RWPE2 (cell line): Measurements from ENCODE around the gene GAS7.

ENCODE experiments used
- ATAC-seq: fragments of 200-7000 bp; cut with Tn5 transposase; 3 replicates; pipeline ENCODE4 v1.9.1; 2021; ENCODE audit warnings: low read depth
- DNase-seq: peaks from one replicate; pipeline ENCODE4 v3.0.0-alpha.2; 2020; ENCODE audit warnings: low spot score
- H3K27ac ChIP-seq: fragments of 450-650 bp; 2 replicates; pipeline ENCODE4 v1.5.1; 2017; ENCODE audit warnings: mild to moderate bottlenecking; ENCODE audit not compliant: poor library complexity, severe bottlenecking
- H3K27me3 ChIP-seq: fragments of 250-450 bp; sonication (Bioruptor Pico); 2 replicates; pipeline ENCODE4 v1.5.1; 2021; ENCODE audit warnings: mild to moderate bottlenecking, moderate library complexity; ENCODE audit not compliant: insufficient read depth, poor library complexity, severe bottlenecking
- H3K36me3 ChIP-seq: fragments of 250-450 bp; sonication (Bioruptor Pico); 2 replicates; pipeline ENCODE4 v1.5.1; 2020; ENCODE audit warnings: low read depth, mild to moderate bottlenecking, moderate library complexity
- H3K4me1 ChIP-seq: fragments of 250-450 bp; sonication (Bioruptor Pico); 2 replicates; pipeline ENCODE4 v1.5.1; 2021; ENCODE audit warnings: mild to moderate bottlenecking, moderate library complexity; ENCODE audit not compliant: insufficient read depth, poor library complexity, severe bottlenecking
- H3K4me3 ChIP-seq: fragments of 250-450 bp; sonication (Bioruptor Pico); 2 replicates; pipeline ENCODE4 v1.5.1; 2021; ENCODE audit warnings: mild to moderate bottlenecking, moderate library complexity; ENCODE audit not compliant: severe bottlenecking
- H3K9me3 ChIP-seq: fragments of 250-450 bp; sonication (Bioruptor Pico); 2 replicates; pipeline ENCODE4 v1.5.1; 2021; ENCODE audit warnings: mild to moderate bottlenecking, moderate library complexity; ENCODE audit not compliant: severe bottlenecking
- CTCF ChIP-seq: fragments of 450-650 bp; IDR thresholded peaks from one replicate; pipeline ENCODE4 v1.5.1; 2017; ENCODE audit warnings: mild to moderate bottlenecking, moderate library complexity; ENCODE audit not compliant: poor library complexity, severe bottlenecking

Gene GAS7

GRCh38 chr17:9880582-9880999 lies 317.8 kb downstream of the GAS7 start:
- peak overlapping the region; percentile 48 for H3K27ac ChIP-seq
- H3K27me3 ChIP-seq: no peaks in the 10 kb centered on the region
- no peak for DNase-seq
- TF ChIP-seq CTCF: no peak
- peaks cover 22% of the 10 kb centered on the region for H3K4me1 ChIP-seq
- H3K4me3 ChIP-seq: no peak overlapping the region
- no peaks in the 10 kb centered on the region for H3K36me3 ChIP-seq
- no peaks in the 10 kb centered on the region for H3K9me3 ChIP-seq
- ATAC-seq: peak; percentile 99

GRCh38 chr17:9878786-9879525 lies 319.4 kb downstream of the GAS7 start:
- Histone ChIP-seq H3K27me3 (no peaks in the 10 kb centered on the region), H3K4me1 (peaks cover 22% of the 10 kb centered on the region), H3K9me3 (no peaks in the 10 kb centered on the region), H3K36me3 (no peaks in the 10 kb centered on the region), H3K27ac (no peak overlapping the region), H3K4me3 (no peak overlapping the region)
- ATAC-seq (peak; percentile 18; the same call in 1 of the 3 replicates), DNase-seq (no peak)
- TF ChIP-seq CTCF: no peak

GRCh38 chr17:9878356-9878755 lies 320.1 kb downstream of the GAS7 start:
- Histone ChIP-seq H3K4me1 (peaks cover 22% of the 10 kb centered on the region), H3K4me3 (no peak overlapping the region), H3K27me3 (no peaks in the 10 kb centered on the region), H3K27ac (no peak overlapping the region), H3K36me3 (no peaks in the 10 kb centered on the region), H3K9me3 (no peaks in the 10 kb centered on the region)
- DNase-seq: no peak
- ATAC-seq: no peak
- TF ChIP-seq CTCF: no peak

- no peak overlapping the region for H3K4me3 ChIP-seq
- no peaks in the 10 kb centered on the region for H3K36me3 ChIP-seq
- peak; percentile 56; the same call in 2 of the 3 replicates for ATAC-seq
- no peak for DNase-seq
- no peak for TF ChIP-seq CTCF
- peaks cover 15% of the 10 kb centered on the region for H3K4me1 ChIP-seq
- H3K9me3 ChIP-seq: no peaks in the 10 kb centered on the region
- no peaks in the 10 kb centered on the region for H3K27me3 ChIP-seq
- H3K27ac ChIP-seq: no peak overlapping the region
Observed at GRCh38 chr17:9875441-9875840, 323.0 kb downstream of the GAS7 start.

GRCh38 chr17:9874722-9875121 lies 323.7 kb downstream of the GAS7 start:
- DNase-seq (no peak), ATAC-seq (no peak)
- TF ChIP-seq CTCF: no peak
- Histone ChIP-seq H3K9me3 (no peaks in the 10 kb centered on the region), H3K4me1 (peaks cover 8% of the 10 kb centered on the region), H3K27me3 (no peaks in the 10 kb centered on the region), H3K36me3 (no peaks in the 10 kb centered on the region), H3K27ac (no peak overlapping the region), H3K4me3 (no peak overlapping the region)
